HG02642 (cell line): ENCODE measurements around the gene GRIK3.

Experiments
- ATAC-seq: cut with Tn5 transposase; IDR thresholded peaks from one replicate; pipeline ENCODE4 v1.9.1; 2021; ENCODE audit warnings: mild to moderate bottlenecking; ENCODE audit not compliant: unreplicated experiment, poor library complexity

The GRIK3 gene

GRCh38 chr1:36864182-36864822 lies 170.0 kb downstream of the GRIK3 start:
- ATAC-seq: no peak

DNA sequence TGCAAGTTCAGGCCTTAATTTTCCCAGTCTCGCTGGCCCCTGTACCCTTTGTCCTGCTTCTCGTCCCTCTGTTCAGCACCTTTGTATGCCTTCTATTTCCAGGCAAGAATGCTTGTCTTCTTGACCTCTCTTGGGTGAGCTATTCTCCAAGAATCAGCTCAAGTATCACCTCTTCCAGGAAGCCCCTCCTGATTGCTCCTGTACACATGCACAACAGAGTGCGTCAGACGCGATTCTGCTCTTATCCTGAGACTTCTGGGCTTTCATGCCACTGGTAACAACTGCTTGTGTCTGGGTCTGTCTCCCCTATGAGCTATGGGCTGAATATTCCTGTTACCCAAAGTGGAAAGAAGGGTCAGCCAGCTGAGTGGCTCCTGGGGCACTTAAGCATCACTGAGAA lies 170.8 kb downstream of the GRIK3 start:
- no peak for ATAC-seq

GRCh38 chr1:36863061-36863460 lies 171.3 kb downstream of the GRIK3 start:
- no peak for ATAC-seq

- no peak for ATAC-seq
Measured at GRCh38 chr1:36861375-36861774, 172.9 kb downstream of the GRIK3 start.

DNA sequence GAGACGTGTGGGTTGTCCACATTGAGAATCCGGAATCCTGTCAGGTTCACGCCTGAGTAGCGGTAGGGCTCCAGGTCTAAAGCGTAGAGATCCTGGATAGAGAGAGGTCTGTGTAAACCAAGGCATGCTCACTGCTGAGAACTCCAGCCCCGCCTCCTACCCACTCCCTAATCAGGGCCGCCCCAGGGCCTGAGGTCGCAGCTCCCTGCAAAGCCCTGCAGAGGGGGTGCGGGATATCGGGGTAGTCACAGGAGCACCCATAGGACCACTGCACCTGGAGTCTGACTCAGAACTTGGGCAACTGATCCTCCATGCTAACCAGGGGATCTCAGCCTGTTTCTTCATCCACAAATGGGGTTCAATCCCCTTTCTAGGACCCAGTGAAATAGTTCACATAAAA lies 174.4 kb downstream of the GRIK3 start:
- no peak for ATAC-seq

DNA sequence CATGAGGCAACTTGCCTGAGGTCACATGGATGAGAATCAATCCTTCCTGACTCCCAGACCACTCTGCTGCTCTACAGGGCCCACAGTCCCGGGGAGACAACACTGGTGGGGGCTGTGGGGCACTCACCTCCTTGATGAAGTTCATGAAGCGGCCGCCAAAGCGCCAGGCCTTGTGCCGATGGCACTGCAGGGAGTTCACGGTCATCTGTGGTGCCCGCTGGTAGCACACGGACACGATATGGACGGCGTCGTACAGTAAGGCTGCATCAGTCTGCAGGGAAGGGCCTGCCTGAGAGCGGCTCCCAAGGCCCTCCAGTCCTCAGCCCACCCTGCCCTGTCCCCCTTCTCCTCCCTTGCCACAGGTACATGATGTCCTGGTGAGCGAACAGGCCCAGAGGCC lies 175.3 kb downstream of the GRIK3 start:
- ATAC-seq: no peak

DNA sequence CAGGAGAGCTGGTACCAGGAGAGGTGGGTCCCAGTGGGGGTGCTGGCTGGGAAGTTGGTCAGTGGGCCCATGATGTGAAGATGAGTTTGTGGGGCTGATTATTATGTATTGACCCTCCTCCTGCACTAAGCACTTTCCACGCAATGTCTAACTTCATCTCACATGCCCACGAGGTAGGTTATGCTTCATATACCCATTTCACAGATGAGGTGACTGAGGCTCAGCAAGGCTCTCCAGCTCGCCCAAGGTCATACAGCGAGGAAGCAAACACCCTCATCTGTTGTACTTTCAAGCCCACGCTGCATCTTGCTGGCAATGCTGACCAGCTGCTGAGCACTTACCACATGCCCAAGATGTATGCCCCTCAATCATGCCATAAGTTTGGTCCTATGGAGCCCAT lies 175.8 kb downstream of the GRIK3 start:
- ATAC-seq: no peak

DNA sequence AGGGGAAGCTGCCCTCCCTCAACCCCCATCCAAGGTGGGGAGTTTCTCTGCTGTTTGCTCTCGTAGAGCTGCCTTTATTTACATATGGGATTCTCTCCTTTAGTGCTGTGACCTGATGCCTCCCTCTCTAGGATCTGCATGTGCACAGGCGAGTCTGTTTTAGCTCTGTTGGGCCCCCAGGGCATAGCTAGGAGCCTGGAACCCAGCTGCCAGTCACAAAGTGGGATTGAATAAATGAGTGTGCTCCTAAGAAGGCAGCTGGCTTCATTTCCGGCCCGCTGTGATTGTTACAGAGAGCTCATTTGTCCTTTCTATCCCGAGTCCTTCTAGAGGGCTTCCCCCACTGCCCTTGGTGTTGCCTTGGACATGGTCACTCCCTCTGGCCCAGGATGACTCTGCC lies 176.6 kb downstream of the GRIK3 start:
- ATAC-seq: no peak

DNA sequence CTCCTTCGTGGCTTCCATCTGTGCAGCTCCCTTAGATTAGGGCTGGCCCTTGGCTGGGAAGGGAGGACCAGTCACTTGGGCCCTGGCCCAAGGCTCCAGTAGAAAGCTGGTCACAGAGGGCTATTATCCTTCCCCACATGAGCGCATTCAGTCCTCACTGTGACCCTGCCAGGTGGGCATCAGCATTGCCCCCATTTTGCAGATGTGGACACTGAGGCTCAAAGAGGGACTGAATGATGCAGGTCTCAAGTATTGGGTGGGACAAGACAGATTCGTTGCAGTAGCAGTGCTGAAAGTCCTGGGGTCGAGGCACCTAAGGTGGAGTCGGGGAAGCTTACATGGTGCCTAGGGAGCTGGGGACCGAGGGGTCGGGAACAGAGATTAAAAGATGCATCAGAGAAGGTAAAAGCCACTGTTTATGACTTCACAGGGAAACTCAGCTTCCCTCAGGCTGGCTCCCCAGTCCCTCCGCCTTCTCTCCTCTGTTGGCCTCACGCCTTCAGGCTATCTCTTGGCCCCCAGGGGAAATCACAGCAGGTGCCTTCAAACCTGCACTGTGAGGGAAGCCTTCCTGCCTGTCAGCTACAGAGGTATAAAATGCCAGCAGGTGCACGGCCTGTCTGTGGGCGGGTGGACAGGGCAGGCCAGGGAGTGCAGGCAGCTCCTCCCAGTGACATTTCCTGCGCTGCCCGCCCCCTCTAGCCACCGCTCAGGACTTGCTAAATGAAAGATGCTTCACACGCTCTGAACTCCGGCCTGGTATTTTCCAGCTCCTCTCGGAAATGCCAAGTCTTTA lies 178.4 kb downstream of the GRIK3 start:
- ATAC-seq: no peak

DNA sequence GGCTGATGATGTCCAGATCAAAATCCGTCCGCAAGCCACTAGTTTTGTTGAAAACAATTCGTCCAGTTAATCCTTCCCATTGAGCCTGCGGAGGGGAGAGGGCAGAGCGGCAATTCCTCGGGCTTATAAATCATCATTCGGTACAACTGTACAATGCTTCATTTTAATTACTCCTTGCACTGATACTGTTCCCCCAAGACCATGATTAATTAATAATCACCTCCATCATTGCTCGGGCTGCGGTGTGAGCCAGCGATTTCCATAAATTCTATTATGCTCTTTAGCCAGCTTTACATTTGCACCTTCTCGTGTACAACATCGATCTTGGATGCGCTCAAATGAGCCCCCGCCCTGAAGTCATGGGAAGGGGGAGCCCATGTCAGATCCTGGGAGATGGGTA lies 180.7 kb downstream of the GRIK3 start:
- no peak for ATAC-seq

GRCh38 chr1:36852586-36852985 lies 181.7 kb downstream of the GRIK3 start:
- no peak for ATAC-seq

DNA sequence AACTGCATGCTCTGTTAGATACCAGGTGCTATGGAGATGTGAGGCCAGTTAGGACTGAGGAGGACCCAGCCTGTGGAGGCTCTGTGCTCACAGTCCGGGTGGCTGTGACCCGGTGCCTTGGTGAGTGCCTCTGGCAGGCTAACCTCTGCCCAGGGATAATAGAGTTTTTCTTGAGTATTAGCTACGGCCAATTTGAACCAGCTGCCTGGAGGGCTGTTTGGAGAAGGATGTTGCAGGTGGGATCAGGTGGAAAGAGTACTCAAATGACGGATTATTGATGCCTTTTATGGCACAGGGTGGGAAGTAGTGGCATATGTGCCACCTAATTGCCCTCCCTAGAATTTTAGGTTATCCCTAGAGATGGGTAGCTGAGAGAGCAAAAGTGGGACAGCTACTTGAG lies 182.7 kb downstream of the GRIK3 start:
- ATAC-seq: no peak

DNA sequence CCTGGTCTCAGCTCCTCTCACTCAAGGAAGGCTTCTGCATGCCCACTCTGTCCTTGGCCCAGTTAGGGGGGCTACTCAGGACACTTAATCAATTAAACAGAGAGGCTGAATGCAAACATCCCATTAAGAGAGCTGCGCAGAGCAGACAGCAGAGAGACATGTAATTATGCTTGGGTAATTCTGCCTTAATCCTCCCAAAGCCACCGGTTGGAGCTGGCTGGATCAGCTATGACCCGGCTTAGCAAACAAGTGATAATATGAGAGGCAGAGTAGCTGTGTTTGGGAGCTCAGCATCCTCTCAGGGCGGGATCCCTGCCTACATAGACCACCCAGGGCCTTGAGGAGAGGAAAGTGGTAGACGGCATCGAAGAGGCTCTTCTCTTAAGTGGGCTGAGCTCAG lies 183.2 kb downstream of the GRIK3 start:
- ATAC-seq: no peak

DNA sequence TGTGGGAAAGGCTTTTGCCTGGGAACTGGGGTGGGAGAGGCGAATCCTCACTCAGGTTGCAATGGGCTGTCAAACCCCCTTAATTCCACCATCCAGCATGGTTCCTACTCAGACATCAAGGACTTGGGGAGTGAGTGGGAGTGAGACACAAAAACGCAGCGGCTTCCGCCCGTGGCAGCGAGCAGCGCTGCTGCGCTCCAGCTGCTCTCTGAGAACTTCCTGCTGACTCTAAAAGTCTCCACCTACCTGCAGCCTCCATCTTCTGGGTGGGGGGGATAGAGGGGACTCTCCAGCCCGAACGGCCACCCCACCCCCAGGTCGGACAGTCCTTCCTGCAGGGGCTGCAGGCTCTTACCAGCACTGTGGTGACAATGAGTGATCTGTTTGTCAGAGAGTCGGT lies 184.4 kb downstream of the GRIK3 start:
- no peak for ATAC-seq

GRCh38 chr1:36847761-36848160 lies 186.6 kb downstream of the GRIK3 start:
- ATAC-seq: no peak

DNA sequence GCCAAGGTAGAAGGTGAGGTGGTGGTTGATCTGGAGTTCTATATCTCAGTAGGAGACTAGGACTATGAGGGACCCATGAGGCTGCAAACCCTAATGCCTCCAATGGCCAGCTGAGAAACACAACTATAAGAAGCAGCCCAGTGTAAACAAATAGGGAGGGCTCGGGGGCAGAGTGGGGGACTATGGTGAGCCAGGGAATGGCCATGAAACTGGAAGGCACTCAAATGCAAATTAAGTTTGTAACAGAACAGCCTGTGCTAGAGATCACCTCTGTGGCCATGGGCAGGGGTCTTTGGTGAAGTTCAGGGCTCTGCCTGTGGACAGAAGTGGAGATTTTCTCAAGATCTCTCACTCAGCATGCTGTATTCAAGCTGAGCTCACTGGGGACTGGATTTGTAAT lies 187.1 kb downstream of the GRIK3 start:
- ATAC-seq: no peak

DNA sequence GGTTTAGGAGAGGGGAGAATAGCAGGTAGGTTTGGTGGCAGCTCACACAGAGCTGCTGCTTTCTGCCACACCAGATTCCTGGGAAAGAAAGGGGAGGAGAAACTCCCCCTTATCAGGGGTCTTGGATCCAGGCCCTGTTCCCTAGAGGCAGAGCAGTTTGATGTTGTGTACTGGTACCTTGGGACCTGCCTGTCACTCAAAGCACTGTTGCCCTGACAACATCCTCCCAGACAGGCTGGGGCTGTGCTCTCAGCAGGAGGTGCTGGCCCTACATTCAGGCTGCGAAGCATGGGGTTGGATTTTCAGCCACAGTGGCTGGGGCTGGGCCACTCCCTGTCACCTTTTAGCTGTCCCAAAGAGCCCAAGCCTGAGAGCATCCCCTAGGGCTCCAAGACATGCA lies 188.0 kb downstream of the GRIK3 start:
- no peak for ATAC-seq

DNA sequence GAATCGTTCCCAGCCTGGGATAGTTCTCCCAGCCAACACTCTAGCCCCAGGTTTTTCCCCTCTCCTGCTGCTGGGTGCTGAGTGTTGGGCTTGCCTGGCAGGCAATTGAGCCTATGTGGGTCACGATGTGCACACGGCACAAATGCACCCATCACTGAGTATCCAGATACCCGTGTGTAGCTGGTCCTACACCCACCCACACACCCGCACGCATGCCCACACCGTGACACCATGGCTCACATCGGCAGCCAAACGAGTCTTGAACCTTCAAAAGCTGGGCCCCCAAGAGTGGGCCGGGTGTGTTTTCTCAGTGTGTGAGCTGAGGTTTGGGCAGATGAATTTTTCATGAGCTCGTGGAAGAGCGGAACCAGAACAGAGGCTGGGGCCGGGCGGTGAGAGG lies 188.5 kb downstream of the GRIK3 start:
- no peak for ATAC-seq

DNA sequence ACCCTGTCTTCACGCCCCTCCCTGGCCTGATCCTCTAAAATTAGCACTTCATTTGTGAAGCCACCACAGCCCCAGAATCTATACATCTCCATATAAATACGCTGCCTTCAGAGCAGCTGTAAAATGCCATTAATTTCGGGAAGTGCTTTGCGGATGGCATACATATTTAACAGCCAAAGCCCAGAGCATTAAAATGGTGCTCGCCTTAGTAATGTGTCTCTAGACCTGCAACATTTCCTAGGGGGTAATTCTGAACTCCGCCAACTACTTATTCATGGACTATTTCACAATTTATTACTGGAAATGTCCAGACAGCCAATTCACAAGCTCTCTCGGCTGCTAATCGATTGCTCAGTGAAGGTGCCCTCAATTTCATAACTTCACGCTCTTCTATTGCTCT lies 189.4 kb downstream of the GRIK3 start:
- ATAC-seq: no peak

- ATAC-seq: no peak
Measured at GRCh38 chr1:36843906-36844610, 190.3 kb downstream of the GRIK3 start.

DNA sequence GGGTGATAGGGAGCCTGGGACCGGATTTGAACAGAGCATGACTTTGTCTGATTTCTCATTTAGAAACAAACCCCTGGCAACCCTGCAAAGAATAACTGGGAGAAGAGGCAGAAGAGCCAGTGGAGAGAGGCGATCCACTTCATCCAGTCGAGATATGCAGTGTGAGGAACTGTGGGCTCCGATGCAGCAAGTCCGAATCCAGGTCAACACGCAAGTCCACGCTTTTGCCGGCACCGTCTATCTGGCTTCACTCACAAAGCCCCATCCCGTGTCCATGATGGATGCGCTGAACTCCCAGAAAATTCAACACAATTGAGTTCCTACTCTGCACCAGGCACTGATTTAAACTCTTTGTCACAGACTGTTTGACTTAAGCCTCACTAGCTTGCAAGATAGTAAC lies 191.3 kb downstream of the GRIK3 start:
- ATAC-seq: no peak

DNA sequence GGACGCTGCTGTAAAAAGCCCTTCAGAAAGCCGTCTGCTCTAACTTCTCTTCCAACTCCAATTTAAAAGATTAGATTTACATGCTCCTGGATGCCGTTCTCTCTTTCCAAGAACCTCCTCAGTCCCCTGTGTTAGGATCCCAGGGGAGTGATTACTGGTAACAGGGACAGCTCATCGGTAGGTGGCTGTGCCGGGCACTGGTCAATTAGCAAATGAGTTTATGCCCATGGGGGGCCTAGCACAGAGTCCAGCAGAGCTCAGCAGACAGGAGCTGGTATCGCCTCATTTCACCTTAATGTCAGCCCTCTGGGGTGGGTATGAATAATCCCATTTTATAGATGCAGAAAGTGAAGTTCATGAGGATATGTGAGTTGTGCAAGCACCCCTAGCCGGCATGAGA lies 191.9 kb downstream of the GRIK3 start:
- ATAC-seq: no peak
